Uterine smooth muscle cell (primary cell): ENCODE data around the gene TERF2IP. TPM values are rescaled to one million over a fixed set of nuclear protein-coding genes. Genes with fewer than 3 reads are reported as not detected.

Experiments
- total RNA-seq: library from RNA; depleted of rRNA; stranded (reverse); fragments of >200 nt; gene quantifications from 2 replicates; pipeline ENCODE4 v1.2.3, GENCODE V29; 2014

The TERF2IP gene, protein sequence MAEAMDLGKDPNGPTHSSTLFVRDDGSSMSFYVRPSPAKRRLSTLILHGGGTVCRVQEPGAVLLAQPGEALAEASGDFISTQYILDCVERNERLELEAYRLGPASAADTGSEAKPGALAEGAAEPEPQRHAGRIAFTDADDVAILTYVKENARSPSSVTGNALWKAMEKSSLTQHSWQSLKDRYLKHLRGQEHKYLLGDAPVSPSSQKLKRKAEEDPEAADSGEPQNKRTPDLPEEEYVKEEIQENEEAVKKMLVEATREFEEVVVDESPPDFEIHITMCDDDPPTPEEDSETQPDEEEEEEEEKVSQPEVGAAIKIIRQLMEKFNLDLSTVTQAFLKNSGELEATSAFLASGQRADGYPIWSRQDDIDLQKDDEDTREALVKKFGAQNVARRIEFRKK
- 55.9 and 65.4 TPM in 2 replicates for total RNA-seq

DNA sequence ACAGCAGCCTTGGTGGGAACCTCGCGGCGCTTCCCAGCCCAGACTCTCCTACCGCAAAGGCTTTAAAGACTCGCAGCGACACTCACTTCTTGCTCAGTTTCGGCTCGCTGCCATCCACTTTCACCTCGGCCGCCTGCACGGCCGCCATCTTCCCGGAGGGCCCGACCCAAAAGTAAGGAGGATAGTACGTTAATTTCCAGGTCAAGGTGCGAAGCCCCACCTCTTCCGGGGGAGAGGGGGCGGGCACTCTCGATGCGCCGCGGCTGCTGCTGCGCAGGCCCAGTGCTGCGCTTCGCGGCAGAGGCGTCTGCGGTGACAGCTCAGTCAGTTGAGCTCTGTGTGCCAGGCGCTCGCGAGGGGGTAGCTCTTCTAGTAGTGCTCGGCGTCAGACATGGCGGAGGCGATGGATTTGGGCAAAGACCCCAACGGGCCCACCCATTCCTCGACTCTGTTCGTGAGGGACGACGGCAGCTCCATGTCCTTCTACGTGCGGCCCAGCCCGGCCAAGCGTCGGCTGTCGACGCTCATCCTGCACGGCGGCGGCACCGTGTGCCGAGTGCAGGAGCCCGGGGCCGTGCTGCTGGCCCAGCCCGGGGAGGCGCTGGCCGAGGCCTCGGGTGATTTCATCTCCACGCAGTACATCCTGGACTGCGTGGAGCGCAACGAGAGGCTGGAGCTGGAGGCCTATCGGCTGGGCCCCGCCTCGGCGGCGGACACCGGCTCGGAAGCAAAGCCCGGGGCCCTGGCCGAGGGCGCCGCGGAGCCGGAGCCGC is at the start of gene TERF2IP, which contains the start of gene KARS1:
TERF2IP (plus strand) TSS at position 282 of the 773 bp plus-strand sequence; CDS start at position 392, 110 bp downstream.
KARS1 (minus strand) TSS at position 174 of the 773 bp plus-strand sequence; CDS start at position 148, 26 bp downstream.

DNA sequence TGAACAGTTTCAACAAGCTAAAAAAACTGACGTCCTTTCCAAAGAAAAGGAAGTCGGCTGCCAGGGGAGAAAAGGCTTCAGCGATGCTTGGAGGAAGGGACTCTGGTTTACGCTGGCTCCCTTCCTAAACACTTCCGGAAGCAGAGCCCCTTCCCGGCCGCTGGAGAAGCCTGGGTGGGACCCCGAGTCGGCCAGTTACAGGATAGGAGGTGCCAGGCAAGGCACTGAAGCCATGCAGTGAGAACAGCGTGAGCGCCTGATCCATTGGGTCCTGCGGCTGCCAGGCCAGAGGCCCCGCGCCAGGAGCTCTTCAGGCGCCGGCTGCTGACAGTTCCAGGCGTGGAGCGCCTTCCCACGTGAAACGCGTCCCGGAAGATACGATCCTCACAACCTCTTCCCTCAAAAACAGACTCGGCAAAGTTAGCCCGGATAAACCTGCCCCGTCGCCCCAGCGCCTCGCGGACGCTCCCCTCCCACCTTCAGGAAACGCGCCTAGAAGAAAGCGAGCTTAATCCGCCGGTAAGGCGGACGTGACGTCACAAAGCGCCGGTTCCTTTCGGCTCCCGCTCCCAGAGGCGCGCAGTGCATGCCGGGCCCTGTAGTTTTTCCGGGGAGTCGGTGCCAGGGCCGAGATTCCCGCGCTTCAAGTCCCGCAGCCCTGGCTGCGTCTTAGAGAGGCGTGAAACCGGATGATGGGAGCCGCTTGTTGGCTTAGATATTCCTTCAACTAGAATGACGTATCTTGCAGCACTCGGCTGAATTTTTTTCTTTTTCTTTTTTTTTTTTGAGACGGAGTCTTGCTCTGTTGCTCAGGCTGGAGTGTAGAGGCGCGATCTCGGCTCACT is 24.6 kb upstream of the TERF2IP start, which contains the start of gene ADAT1:
ADAT1 (minus strand) TSS at position 521 of the 845 bp plus-strand sequence. CDS start 2,482 bp downstream, outside the sequence.

DNA sequence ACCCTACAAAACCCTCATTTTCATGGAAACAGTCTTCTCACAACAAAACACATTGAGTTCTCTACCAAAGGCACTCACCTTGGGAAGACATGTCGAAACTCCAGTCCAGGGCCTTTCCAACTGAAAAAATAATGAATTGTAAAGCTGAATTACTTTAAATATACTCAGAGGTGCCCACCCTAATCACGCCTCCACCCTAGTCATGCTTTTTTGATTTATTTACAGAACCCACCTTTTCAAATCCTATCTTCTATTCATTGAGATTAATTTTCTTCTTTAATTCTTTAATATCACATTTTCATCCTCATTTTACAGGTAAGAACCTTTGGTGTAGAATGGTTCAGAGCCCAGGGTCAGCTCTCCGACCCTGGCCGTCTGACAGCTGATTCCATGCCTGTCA is 29.3 kb downstream of the TERF2IP start, which contains the start of gene CPHXL2:
CPHXL2 (minus strand) TSS at position 101 of the 400 bp plus-strand sequence; CDS start at position 91, 10 bp downstream.

DNA sequence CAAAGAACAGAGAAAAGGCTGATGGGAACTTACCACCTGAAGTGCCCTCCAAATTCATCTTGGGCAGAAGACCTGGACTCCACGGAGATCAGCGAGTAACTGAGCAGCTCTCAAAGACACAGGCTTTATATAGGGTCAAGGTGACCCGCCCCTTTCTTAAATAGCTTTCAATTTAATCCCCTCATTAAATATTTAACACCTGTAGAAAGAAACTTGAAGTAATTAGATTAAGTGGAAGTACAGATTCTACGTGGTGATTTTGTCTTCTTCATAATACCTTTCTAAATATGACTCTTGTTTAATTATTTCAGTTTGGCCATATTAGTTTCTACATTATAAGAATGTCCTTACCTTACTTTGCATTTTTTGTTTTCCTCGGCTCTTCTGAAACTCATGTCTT is 53.8 kb downstream of the TERF2IP start, which contains the start of gene DUXB:
DUXB (minus strand) TSS at position 101 of the 400 bp plus-strand sequence; CDS start at position 58, 43 bp downstream.

Other genes with a start within 250 kb of the TERF2IP start
- gene CFDP1, start 214.3 kb upstream of the TERF2IP start, total RNA-seq: 59.5 and 80.5 TPM in 2 replicates
- gene TMEM170A, start 183.1 kb upstream of the TERF2IP start, total RNA-seq: 17.9 and 30.9 TPM in 2 replicates
- gene CHST6, start 152.3 kb upstream of the TERF2IP start, total RNA-seq: 0.22 and 1.00 TPM in 2 replicates
- under 0.01 and 0.11 TPM in 2 replicates for gene CHST5, start 111.7 kb upstream of the TERF2IP start, total RNA-seq
- gene TMEM231, start 91.5 kb upstream of the TERF2IP start, total RNA-seq: 15.1 and 18.4 TPM in 2 replicates
- 38.5 and 44.0 TPM in 2 replicates for gene GABARAPL2, start 81.4 kb upstream of the TERF2IP start, total RNA-seq
- 59.1 and 101 TPM in 2 replicates for gene ADAT1, start 24.5 kb upstream of the TERF2IP start, total RNA-seq
- 135 and 202 TPM in 2 replicates for gene KARS1, start 108 bp upstream of the TERF2IP start, total RNA-seq
- not detected in 2 replicates for gene CPHXL2, start 29.2 kb downstream of the TERF2IP start, total RNA-seq
- not detected in 2 replicates for gene DUXB, start 53.7 kb downstream of the TERF2IP start, total RNA-seq
- gene CPHXL, start 78.7 kb downstream of the TERF2IP start, total RNA-seq: not detected in 2 replicates